Erythroblast (primary cell): ENCODE measurements around the gene TBCCD1.

Source experiments
- GATA1 ChIP-seq: IDR thresholded peaks from 2 replicates; pipeline ENCODE4 v1.6.1; 2011; ENCODE audit warnings: low read depth, mild to moderate bottlenecking, control low read depth, low read length, moderate library complexity
- POLR2A ChIP-seq: IDR thresholded peaks from 2 replicates; pipeline ENCODE4 v1.6.1; 2011; ENCODE audit warnings: mild to moderate bottlenecking, low read length

GRCh38 chr3:186577521-186577920, 10.4 kb upstream of the TBCCD1 start:
- TF ChIP-seq POLR2A, result no peak
- TF ChIP-seq GATA1, result no peak
